ENCODE data around the gene MYOF. TPM values are rescaled to one million over a fixed set of nuclear protein-coding genes. Genes with fewer than 3 reads are reported as not detected.

MYOF gene
- total and polyA plus RNA-seq, 2 experiments from 2014 or later = 101 to 261 TPM

- peak overlapping the region; percentile 92 for H3K9ac ChIP-seq
- no peaks in the 10 kb centered on the region for H3K9me2 ChIP-seq (ENCODE audit: insufficient read depth)
- in situ Hi-C loops (cut with MboI) = no loop called here
- H4K20me1 ChIP-seq (ENCODE audit: insufficient read depth) = no peaks in the 10 kb centered on the region
- peaks cover 12% of the 10 kb centered on the region; the same call in 1 of the 2 replicates for H3K36me3 ChIP-seq (ENCODE audit: low read depth)
- H2AFZ ChIP-seq = no peak overlapping the region
- DNase-seq = no peak
- H3K79me2 ChIP-seq (ENCODE audit: insufficient read depth) = peaks cover 77% of the 10 kb centered on the region
- peaks cover 91% of the 10 kb centered on the region for H3F3A ChIP-seq (ENCODE audit: insufficient read depth)
- peaks cover 72% of the 10 kb centered on the region for H3K4me1 ChIP-seq (ENCODE audit: insufficient read depth)
- TF ChIP-seq EZH2phosphoT487 (IDR thresholded peaks at IDR 0.05; ENCODE audit: insufficient read depth, low read depth) (no peak), EZH2 (IDR thresholded peaks at IDR 0.05; ENCODE audit: insufficient read depth, poor library complexity, severe bottlenecking) (no peak)
- peak overlapping the region; percentile 100 for H3K27ac ChIP-seq
- H3K4me2 ChIP-seq (ENCODE audit: unreplicated experiment) = peak overlapping the region; percentile 86
- no peak overlapping the region for H3K4me3 ChIP-seq
- no peaks in the 10 kb centered on the region for H3K27me3 ChIP-seq (replicated peaks; ENCODE audit: insufficient read depth)
- no peaks in the 10 kb centered on the region for H3K9me3 ChIP-seq (ENCODE audit: low read depth)
- 83 to 84% methylated on average over 16 of the region's 16 CpGs for WGBS, 2 experiments (ENCODE audit: low coverage in 1 of 2, low lambda C conversion rate in 2 of 2, missing lambda C conversion rate in 2 of 2)
Measured at GRCh38 chr10:93438613-93439253, 43.4 kb downstream of the MYOF start.

GRCh38 chr10:93437946-93438612 lies 44.1 kb downstream of the MYOF start:
- peaks cover 15% of the 10 kb centered on the region; the same call in 1 of the 2 replicates for H3K36me3 ChIP-seq (ENCODE audit: low read depth)
- H3K9ac ChIP-seq = peak overlapping the region; percentile 92
- H3K9me2 ChIP-seq (ENCODE audit: insufficient read depth) = no peaks in the 10 kb centered on the region
- in situ Hi-C loops (cut with MboI) = no loop called here
- 67 to 70% methylated on average over 19 of the region's 19 CpGs for WGBS, 2 experiments (ENCODE audit: low coverage in 1 of 2, low lambda C conversion rate in 2 of 2, missing lambda C conversion rate in 2 of 2)
- H3K4me1 ChIP-seq (ENCODE audit: insufficient read depth) = peaks cover 72% of the 10 kb centered on the region
- H3K79me2 ChIP-seq (ENCODE audit: insufficient read depth) = peaks cover 77% of the 10 kb centered on the region
- no peaks in the 10 kb centered on the region for H3K9me3 ChIP-seq (ENCODE audit: low read depth)
- peak overlapping the region; percentile 86 for H3K4me2 ChIP-seq (ENCODE audit: unreplicated experiment)
- TF ChIP-seq EZH2 (IDR thresholded peaks at IDR 0.05; ENCODE audit: insufficient read depth, poor library complexity, severe bottlenecking) (no peak), EZH2phosphoT487 (IDR thresholded peaks at IDR 0.05; ENCODE audit: insufficient read depth, low read depth) (no peak)
- peaks cover 86% of the 10 kb centered on the region for H3F3A ChIP-seq (ENCODE audit: insufficient read depth)
- peak overlapping the region; percentile 53 for H3K4me3 ChIP-seq
- peak overlapping the region; percentile 100 for H3K27ac ChIP-seq
- DNase-seq = peak; percentile 74
- H2AFZ ChIP-seq = no peak overlapping the region
- H3K27me3 ChIP-seq (replicated peaks; ENCODE audit: insufficient read depth) = no peaks in the 10 kb centered on the region
- H4K20me1 ChIP-seq (ENCODE audit: insufficient read depth) = no peaks in the 10 kb centered on the region

GRCh38 chr10:93437086-93437945 lies 44.8 kb downstream of the MYOF start:
- H3K27me3 ChIP-seq (replicated peaks; ENCODE audit: insufficient read depth) = no peaks in the 10 kb centered on the region
- peaks cover 67% of the 10 kb centered on the region for H3K4me1 ChIP-seq (ENCODE audit: insufficient read depth)
- no peaks in the 10 kb centered on the region for H3K9me2 ChIP-seq (ENCODE audit: insufficient read depth)
- H3K4me3 ChIP-seq = peak overlapping the region; percentile 53
- H3K9me3 ChIP-seq (ENCODE audit: low read depth) = no peaks in the 10 kb centered on the region
- H4K20me1 ChIP-seq (ENCODE audit: insufficient read depth) = no peaks in the 10 kb centered on the region
- no peak overlapping the region for H2AFZ ChIP-seq
- peaks cover 15% of the 10 kb centered on the region; the same call in 1 of the 2 replicates for H3K36me3 ChIP-seq (ENCODE audit: low read depth)
- H3K79me2 ChIP-seq (ENCODE audit: insufficient read depth) = peaks cover 77% of the 10 kb centered on the region
- peak; percentile 99 for DNase-seq
- WGBS, 2 experiments (ENCODE audit: low coverage in 1 of 2, low lambda C conversion rate in 2 of 2, missing lambda C conversion rate in 2 of 2) = 6 to 8% methylated on average over 18 of the region's 18 CpGs
- peaks cover 80% of the 10 kb centered on the region for H3F3A ChIP-seq (ENCODE audit: insufficient read depth)
- peak overlapping the region; percentile 89 for H3K4me2 ChIP-seq (ENCODE audit: unreplicated experiment)
- peak overlapping the region; percentile 100 for H3K27ac ChIP-seq
- peak overlapping the region; percentile 92 for H3K9ac ChIP-seq
- TF ChIP-seq EZH2phosphoT487 (IDR thresholded peaks at IDR 0.05; ENCODE audit: insufficient read depth, low read depth) = no peak
- no peak for TF ChIP-seq EZH2 (IDR thresholded peaks at IDR 0.05; ENCODE audit: insufficient read depth, poor library complexity, severe bottlenecking)
- in situ Hi-C loops (cut with MboI) = no loop called here

DNA sequence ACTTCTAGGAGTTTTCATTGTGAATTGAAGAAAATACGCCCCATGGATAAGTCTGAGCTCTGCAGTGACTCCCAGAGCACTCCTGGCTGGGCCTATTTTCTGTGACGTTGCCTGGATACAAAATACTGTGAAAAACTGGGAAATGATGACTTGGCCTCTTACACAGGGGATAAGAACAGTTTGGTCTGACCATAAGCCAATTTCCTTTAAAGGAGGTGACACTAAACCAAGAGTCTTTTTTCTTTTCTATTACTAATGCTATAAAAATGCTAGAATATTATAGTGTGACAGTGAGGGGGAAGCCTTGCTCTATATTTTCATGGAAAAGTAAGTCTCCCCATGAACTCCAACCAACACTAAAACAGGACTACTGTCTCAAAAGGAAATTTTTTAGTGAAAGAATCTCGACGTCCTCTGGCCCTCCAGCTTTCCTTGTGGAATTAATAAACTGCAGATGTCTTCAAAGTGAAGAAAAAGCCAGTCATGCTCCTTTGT lies 45.5 kb downstream of the MYOF start:
- peak; percentile 97 for DNase-seq
- Histone ChIP-seq H3K27ac (peak overlapping the region; percentile 100), H3F3A (ENCODE audit: insufficient read depth) (peaks cover 73% of the 10 kb centered on the region), H3K9me3 (ENCODE audit: low read depth) (no peaks in the 10 kb centered on the region), H3K27me3 (replicated peaks; ENCODE audit: insufficient read depth) (no peaks in the 10 kb centered on the region), H3K4me3 (peak overlapping the region; percentile 51), H3K79me2 (ENCODE audit: insufficient read depth) (peaks cover 77% of the 10 kb centered on the region), H3K36me3 (ENCODE audit: low read depth) (peaks cover 15% of the 10 kb centered on the region; the same call in 1 of the 2 replicates), H4K20me1 (ENCODE audit: insufficient read depth) (no peaks in the 10 kb centered on the region), H3K9me2 (ENCODE audit: insufficient read depth) (no peaks in the 10 kb centered on the region), H3K4me1 (ENCODE audit: insufficient read depth) (peaks cover 64% of the 10 kb centered on the region), H3K4me2 (ENCODE audit: unreplicated experiment) (peak overlapping the region; percentile 89), H3K9ac (peak overlapping the region; percentile 92), H2AFZ (no peak overlapping the region)
- no peak for TF ChIP-seq EZH2phosphoT487 (IDR thresholded peaks at IDR 0.05; ENCODE audit: insufficient read depth, low read depth)
- 1% methylated on average over 4 of the region's 4 CpGs for WGBS, 2 experiments (ENCODE audit: low coverage in 1 of 2, low lambda C conversion rate in 2 of 2, missing lambda C conversion rate in 2 of 2)
- in situ Hi-C loops (cut with MboI) = no loop called here
